HG03103 (cell line): ENCODE measurements around the gene OLFM3.

Source experiments
- ATAC-seq: cut with Tn5 transposase; IDR thresholded peaks from one replicate; pipeline ENCODE4 v1.9.1; 2021; ENCODE audit warnings: low read depth; ENCODE audit not compliant: unreplicated experiment

The OLFM3 gene

GRCh38 chr1:101996825-101997465, at the start of gene OLFM3:
TSS of gene OLFM3 (minus strand) at chr1:101996926.
- ATAC-seq, result no peak

GRCh38 chr1:102045752-102046151, 49.0 kb upstream of the OLFM3 start:
- ATAC-seq, result no peak

- ATAC-seq, result no peak
Observed at GRCh38 chr1:102032534-102032933, 35.8 kb upstream of the OLFM3 start.

GRCh38 chr1:102019530-102019929, 22.8 kb upstream of the OLFM3 start:
- ATAC-seq, result no peak

- ATAC-seq, result no peak
Observed at GRCh38 chr1:102015728-102016127, 19.0 kb upstream of the OLFM3 start.

- no peak for ATAC-seq
Observed at GRCh38 chr1:102002057-102002456, 5.3 kb upstream of the OLFM3 start.

- no peak for ATAC-seq
Observed at GRCh38 chr1:101995984-101996745, 561 bp downstream of the OLFM3 start.

GRCh38 chr1:101993710-101994109, 3.0 kb downstream of the OLFM3 start:
- ATAC-seq, result no peak

GRCh38 chr1:101992821-101993575, 3.7 kb downstream of the OLFM3 start:
- no peak for ATAC-seq

GRCh38 chr1:101980974-101981373, 15.8 kb downstream of the OLFM3 start:
- no peak for ATAC-seq

- ATAC-seq, result no peak
Observed at GRCh38 chr1:101977266-101977665, 19.5 kb downstream of the OLFM3 start.

- no peak for ATAC-seq
Observed at GRCh38 chr1:101976161-101976560, 20.6 kb downstream of the OLFM3 start.

- no peak for ATAC-seq
Observed at GRCh38 chr1:101975371-101975770, 21.4 kb downstream of the OLFM3 start.

GRCh38 chr1:101974599-101975274, 22.0 kb downstream of the OLFM3 start:
- ATAC-seq, result no peak

GRCh38 chr1:101971304-101971703, 25.4 kb downstream of the OLFM3 start:
- no peak for ATAC-seq

- ATAC-seq, result no peak
Observed at GRCh38 chr1:101967871-101968270, 28.9 kb downstream of the OLFM3 start.

- no peak for ATAC-seq
Observed at GRCh38 chr1:101965341-101965740, 31.4 kb downstream of the OLFM3 start.

GRCh38 chr1:101964708-101965107, 32.0 kb downstream of the OLFM3 start:
- no peak for ATAC-seq

- ATAC-seq, result no peak
Observed at GRCh38 chr1:101960142-101960541, 36.6 kb downstream of the OLFM3 start.

- ATAC-seq, result no peak
Observed at GRCh38 chr1:101959456-101959855, 37.3 kb downstream of the OLFM3 start.

GRCh38 chr1:101957771-101958170, 39.0 kb downstream of the OLFM3 start:
- ATAC-seq, result no peak
